Prostate gland (tissue), 2 donors: ENCODE data around the gene XBP1. TPM values are rescaled to one million over a fixed set of nuclear protein-coding genes. Genes with fewer than 3 reads are reported as not detected.

ENCODE experiments used
- DNase-seq: peaks from one replicate; pipeline ENCODE4 v3.0.0-alpha.2; 2019; ENCODE audit warnings: low spot score
- H3K27ac ChIP-seq, 2 donors: fragments of 200-600 bp; sonication (generic); 2 replicates each; pipeline ENCODE4 v1.5.1; 2017 to 2019
- H3K27me3 ChIP-seq: fragments of 200-600 bp; sonication (generic); replicated peaks from 2 replicates; pipeline ENCODE4 v1.5.1; 2019; ENCODE audit not compliant: insufficient read depth
- H3K36me3 ChIP-seq, 2 donors: fragments of 200-600 bp; sonication (generic); 1 replicate in 1 of 2; 2 replicates in 1 of 2; pipeline versions ENCODE4 v1.5.1 to v1.8.1; 2017 to 2019
- H3K4me1 ChIP-seq: fragments of 200-600 bp; sonication (generic); replicated peaks from 2 replicates; pipeline ENCODE4 v1.5.1; 2019
- H3K4me3 ChIP-seq, 2 donors: fragments of 200-600 bp; sonication (generic); 2 replicates each; pipeline ENCODE4 v1.5.1; 2017 to 2019
- H3K9me3 ChIP-seq: fragments of 200-600 bp; sonication (generic); 2 replicates; pipeline ENCODE4 v1.5.1; 2017
- CTCF ChIP-seq, 4 experiments: fragments of 200-600 bp in 2 of 4; fragments of 450-650 bp in 2 of 4; sonication (generic) in 2 of 4; IDR thresholded peaks; 1 replicate in 3 of 4; 2 replicates in 1 of 4; pipeline ENCODE4 v1.5.1; 2016 to 2019; ENCODE audit warnings: antibody characterized with exemption in 4 of 4, mild to moderate bottlenecking in 2 of 4, moderate library complexity in 2 of 4
- POLR2A ChIP-seq: fragments of 450-650 bp; IDR thresholded peaks from one replicate; pipeline ENCODE4 v1.6.1; 2016; ENCODE audit warnings: antibody characterized with exemption, mild to moderate bottlenecking
- POLR2AphosphoS5 ChIP-seq: sonication (generic); formaldehyde crosslinking; IDR thresholded peaks from one replicate; pipeline ENCODE4 v1.6.1; 2017; ENCODE audit warnings: antibody characterized with exemption
- WGBS: methylation state at CpG from one replicate; pipeline ENCODE4 v1.1.5; 2018; 5-methylcytosine and 5-hydroxymethylcytosine counted together
- intact Hi-C: fragments of 100-400 bp; cut with DNase I; formaldehyde crosslinking; loops from one replicate; pipeline ENCODE4 v1.14.2; 2022
- total RNA-seq, 2 donors: library from RNA; depleted of rRNA; stranded (reverse); fragments of >200 nt; gene quantifications; one replicate each; pipeline ENCODE4 v1.1.0, GENCODE V29; 2016

Gene XBP1
- total RNA-seq, 2 donors from 2014 or later: 200 to 798 TPM

GRCh38 chr22:28795932-28796856 lies 4.2 kb downstream of the XBP1 start:
- 82% methylated on average over 5 of the region's 5 CpGs for WGBS
- H3K36me3 ChIP-seq: peaks cover 11 to 22% of the 10 kb centered on the region in 2 donors

GRCh38 chr22:28795071-28795693 lies 5.2 kb downstream of the XBP1 start:
- intact Hi-C loops: no loop called here
- 65% methylated on average over 6 of the region's 6 CpGs for WGBS
- no peak for TF ChIP-seq POLR2A
- H3K4me3 ChIP-seq: peak overlapping the region in 1 of 2 donors; percentile 2
- H3K36me3 ChIP-seq: peaks cover 11 to 22% of the 10 kb centered on the region in 2 donors
- DNase-seq: no peak
- H3K9me3 ChIP-seq: no peaks in the 10 kb centered on the region
- peak overlapping the region; percentile 11 to 100 for H3K27ac ChIP-seq
- H3K4me1 ChIP-seq: no peaks in the 10 kb centered on the region
- H3K27me3 ChIP-seq: no peaks in the 10 kb centered on the region

More at GRCh38 chr22:28795932-28796856, 4.2 kb downstream of the XBP1 start:
- no peak for DNase-seq
- TF ChIP-seq POLR2A: no peak
- Histone ChIP-seq H3K4me3 (peak overlapping the region in 1 of 2 donors; percentile 100), H3K9me3 (no peaks in the 10 kb centered on the region), H3K27ac (peak overlapping the region; percentile 11 to 100), H3K4me1 (no peaks in the 10 kb centered on the region), H3K27me3 (no peaks in the 10 kb centered on the region)
- intact Hi-C loops: no loop called here

- no peaks in the 10 kb centered on the region for H3K4me1 ChIP-seq
- intact Hi-C loops: no loop called here
- no peak overlapping the region for H3K4me3 ChIP-seq
- TF ChIP-seq POLR2A (no peak), CTCF (IDR thresholded peaks at IDR 0.05) (no peak), POLR2AphosphoS5 (no peak)
- no peak for DNase-seq
- peaks cover 11 to 22% of the 10 kb centered on the region in 2 donors for H3K36me3 ChIP-seq
- whole genome bisulfite sequencing: 53% methylated on average over 4 of the region's 4 CpGs
- peak overlapping the region in 1 of 2 donors; percentile 100 for H3K27ac ChIP-seq
- H3K27me3 ChIP-seq: no peaks in the 10 kb centered on the region
- H3K9me3 ChIP-seq: no peaks in the 10 kb centered on the region
These were observed 6.3 kb downstream of the XBP1 start for GRCh38 chr22:28793976-28794584.

GRCh38 chr22:28792491-28793383 lies 7.6 kb downstream of the XBP1 start:
- no peaks in the 10 kb centered on the region for H3K27me3 ChIP-seq
- peaks cover 11 to 22% of the 10 kb centered on the region in 2 donors for H3K36me3 ChIP-seq
- intact Hi-C loops: no loop called here
- H3K4me1 ChIP-seq: no peaks in the 10 kb centered on the region
- no peak for TF ChIP-seq POLR2A
- TF ChIP-seq POLR2AphosphoS5: no peak
- TF ChIP-seq CTCF (IDR thresholded peaks at IDR 0.05): no peak
- 92% methylated on average over 15 of the region's 15 CpGs for WGBS
- no peak overlapping the region for H3K4me3 ChIP-seq
- no peaks in the 10 kb centered on the region for H3K9me3 ChIP-seq
- no peak for DNase-seq
- peak overlapping the region in 1 of 2 donors; percentile 11 for H3K27ac ChIP-seq

GRCh38 chr22:28791841-28792490 lies 8.4 kb downstream of the XBP1 start:
- no peak for TF ChIP-seq POLR2AphosphoS5
- TF ChIP-seq CTCF (IDR thresholded peaks at IDR 0.05): no peak
- no peak for TF ChIP-seq POLR2A
- intact Hi-C loops: no loop called here
- Histone ChIP-seq H3K27ac (no peak overlapping the region), H3K9me3 (no peaks in the 10 kb centered on the region), H3K4me1 (no peaks in the 10 kb centered on the region), H3K36me3 (peaks cover 11 to 22% of the 10 kb centered on the region in 2 donors), H3K27me3 (no peaks in the 10 kb centered on the region), H3K4me3 (no peak overlapping the region)
- 58% methylated on average over 3 of the region's 3 CpGs for WGBS
- no peak for DNase-seq
